CD4-positive, alpha-beta T cell treated with Interleukin-2 at 100 ng/mL for 4 hours (primary cell): Measurements from ENCODE around the gene MANSC4.

Experiments used
- DNase-seq: peaks from one replicate; pipeline ENCODE4 v3.0.0-alpha.2; 2020; ENCODE audit warnings: low spot score

The MANSC4 gene

GRCh38 chr12:27800819-27801218, 20.8 kb upstream of the MANSC4 start:
- no peak for DNase-seq

GRCh38 chr12:27797301-27798025, 17.4 kb upstream of the MANSC4 start:
- no peak for DNase-seq

- DNase-seq: no peak
Observed at GRCh38 chr12:27796128-27796527, 16.1 kb upstream of the MANSC4 start.

GRCh38 chr12:27794818-27795584, 15.0 kb upstream of the MANSC4 start:
- no peak for DNase-seq

- DNase-seq: no peak
Observed at GRCh38 chr12:27790179-27790578, 10.1 kb upstream of the MANSC4 start.

GRCh38 chr12:27787559-27787958, 7.5 kb upstream of the MANSC4 start:
- no peak for DNase-seq

GRCh38 chr12:27785882-27786570, 6.0 kb upstream of the MANSC4 start:
- no peak for DNase-seq

GRCh38 chr12:27782481-27782880, 2.4 kb upstream of the MANSC4 start:
- no peak for DNase-seq

- no peak for DNase-seq
Observed at GRCh38 chr12:27781680-27782079, 1.6 kb upstream of the MANSC4 start.

- peak; percentile 32 for DNase-seq
Observed at GRCh38 chr12:27780612-27781408, 774 bp upstream of the MANSC4 start.

- no peak for DNase-seq
Observed at GRCh38 chr12:27779416-27779919, 568 bp downstream of the MANSC4 start.

GRCh38 chr12:27778206-27778605, 1.8 kb downstream of the MANSC4 start:
- DNase-seq: no peak

- no peak for DNase-seq
Observed at GRCh38 chr12:27777141-27777540, 2.9 kb downstream of the MANSC4 start.

GRCh38 chr12:27772328-27773049, 7.5 kb downstream of the MANSC4 start:
- DNase-seq: no peak

GRCh38 chr12:27771481-27772327, 8.3 kb downstream of the MANSC4 start:
- no peak for DNase-seq

- no peak for DNase-seq
Observed at GRCh38 chr12:27769142-27769673, 10.8 kb downstream of the MANSC4 start.

- DNase-seq: no peak
Observed at GRCh38 chr12:27766587-27766986, 13.4 kb downstream of the MANSC4 start.

- no peak for DNase-seq
Observed at GRCh38 chr12:27762757-27763156, 17.3 kb downstream of the MANSC4 start.

- DNase-seq: no peak
Observed at GRCh38 chr12:27756670-27757195, 23.3 kb downstream of the MANSC4 start.

- no peak for DNase-seq
Observed at GRCh38 chr12:27754795-27755194, 25.2 kb downstream of the MANSC4 start.
